Ramos (cell line): ENCODE data around the gene GOPC.

ENCODE experiments used
- in situ Hi-C: fragments of 300-500 bp; cut with MboI; formaldehyde crosslinking; loops from one replicate; pipeline ENCODE4 v1.14.3; 2022; ENCODE audit warnings: low sequenced_read_pairs; ENCODE audit not compliant: unreplicated experiment

GOPC gene

GRCh38 chr6:117552618-117553017 lies 49.7 kb downstream of the GOPC start:
- in situ Hi-C loops, result no loop called here

GRCh38 chr6:117550618-117551242 lies 51.6 kb downstream of the GOPC start:
- in situ Hi-C loops, result no loop called here

GRCh38 chr6:117550078-117550600 lies 52.2 kb downstream of the GOPC start:
- in situ Hi-C loops, result no loop called here

- in situ Hi-C loops, result no loop called here
Observed at GRCh38 chr6:117549611-117550010, 52.7 kb downstream of the GOPC start.

- in situ Hi-C loops, result no loop called here
Observed at GRCh38 chr6:117548797-117549301, 53.5 kb downstream of the GOPC start.

GRCh38 chr6:117547688-117548621 lies 54.4 kb downstream of the GOPC start:
- in situ Hi-C loops, result no loop called here

- in situ Hi-C loops, result no loop called here
Observed at GRCh38 chr6:117546674-117547073, 55.6 kb downstream of the GOPC start.

- in situ Hi-C loops, result no loop called here
Observed at GRCh38 chr6:117545161-117545595, 57.1 kb downstream of the GOPC start.

- in situ Hi-C loops, result no loop called here
Observed at GRCh38 chr6:117544716-117545115, 57.6 kb downstream of the GOPC start.

- in situ Hi-C loops, result no loop called here
Observed at GRCh38 chr6:117542493-117542892, 59.8 kb downstream of the GOPC start.

- in situ Hi-C loops, result no loop called here
Observed at GRCh38 chr6:117540670-117541069, 61.6 kb downstream of the GOPC start.

GRCh38 chr6:117538615-117539014 lies 63.7 kb downstream of the GOPC start:
- in situ Hi-C loops, result no loop called here

- in situ Hi-C loops, result no loop called here
Observed at GRCh38 chr6:117536317-117536716, 66.0 kb downstream of the GOPC start.

GRCh38 chr6:117534974-117535373 lies 67.3 kb downstream of the GOPC start:
- in situ Hi-C loops, result no loop called here

- in situ Hi-C loops, result no loop called here
Observed at GRCh38 chr6:117533775-117534174, 68.5 kb downstream of the GOPC start.

GRCh38 chr6:117531809-117532725 lies 70.2 kb downstream of the GOPC start:
- in situ Hi-C loops, result no loop called here

- in situ Hi-C loops, result no loop called here
Observed at GRCh38 chr6:117531346-117531745, 71.0 kb downstream of the GOPC start.

GRCh38 chr6:117530467-117531242 lies 71.7 kb downstream of the GOPC start:
- in situ Hi-C loops, result no loop called here

GRCh38 chr6:117525607-117526006 lies 76.7 kb downstream of the GOPC start:
- in situ Hi-C loops, result no loop called here
